Measurements from ENCODE around the gene LAIR1. TPM values are rescaled to one million over a fixed set of nuclear protein-coding genes. Genes with fewer than 3 reads are reported as not detected.

Gene LAIR1
- total RNA-seq, 1 experiment from 2014 or later = not detected

DNA sequence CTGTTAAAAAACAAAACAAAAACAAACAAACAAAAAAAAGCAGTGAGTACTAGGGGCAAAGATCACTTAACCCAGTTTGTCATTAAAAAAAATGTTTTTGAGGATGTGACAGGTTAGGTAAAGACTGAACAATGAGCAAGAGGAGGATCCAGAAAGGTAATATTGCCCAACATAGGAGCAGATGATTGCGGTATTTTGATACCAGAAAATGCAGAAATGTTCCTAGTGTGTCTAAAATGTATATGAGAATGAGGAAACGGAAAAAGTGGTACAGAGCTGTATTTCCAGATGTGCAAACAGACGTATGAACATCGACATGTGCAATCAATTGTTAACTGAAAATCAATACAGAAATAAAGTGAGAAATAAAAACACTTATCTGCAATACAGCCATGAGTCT is 20.9 kb downstream of the LAIR1 start:
- no peaks in the 10 kb centered on the region for H3K9me3 ChIP-seq
- no peak for DNase-seq
- Mint-ChIP-seq H3K4me1 (ENCODE audit: low read depth, unreplicated experiment) (no peaks in the 10 kb centered on the region), H3K27me3 (ENCODE audit: insufficient read depth, unreplicated experiment) (peaks cover 31% of the 10 kb centered on the region), H3K4me3 (ENCODE audit: unreplicated experiment) (no peak overlapping the region), H3K9me3 (ENCODE audit: unreplicated experiment) (peaks cover 11% of the 10 kb centered on the region), H3K27ac (ENCODE audit: unreplicated experiment) (no peak overlapping the region), H3K36me3 (ENCODE audit: insufficient read depth, unreplicated experiment) (no peaks in the 10 kb centered on the region)
- H3K4me3 ChIP-seq (ENCODE audit: low read depth, low read length) = no peak overlapping the region
- BruUV-seq (replicated peaks) = no TSS peak
- no peaks in the 10 kb centered on the region; the same call in 1 of the 2 replicates for H3K27me3 ChIP-seq (replicated peaks; ENCODE audit: control insufficient read depth, insufficient read depth, low read length)
- intact Hi-C loops (cut with micrococcal nuclease; ENCODE audit: unreplicated experiment) = no loop called here
- TF ChIP-seq, protein P1, sequence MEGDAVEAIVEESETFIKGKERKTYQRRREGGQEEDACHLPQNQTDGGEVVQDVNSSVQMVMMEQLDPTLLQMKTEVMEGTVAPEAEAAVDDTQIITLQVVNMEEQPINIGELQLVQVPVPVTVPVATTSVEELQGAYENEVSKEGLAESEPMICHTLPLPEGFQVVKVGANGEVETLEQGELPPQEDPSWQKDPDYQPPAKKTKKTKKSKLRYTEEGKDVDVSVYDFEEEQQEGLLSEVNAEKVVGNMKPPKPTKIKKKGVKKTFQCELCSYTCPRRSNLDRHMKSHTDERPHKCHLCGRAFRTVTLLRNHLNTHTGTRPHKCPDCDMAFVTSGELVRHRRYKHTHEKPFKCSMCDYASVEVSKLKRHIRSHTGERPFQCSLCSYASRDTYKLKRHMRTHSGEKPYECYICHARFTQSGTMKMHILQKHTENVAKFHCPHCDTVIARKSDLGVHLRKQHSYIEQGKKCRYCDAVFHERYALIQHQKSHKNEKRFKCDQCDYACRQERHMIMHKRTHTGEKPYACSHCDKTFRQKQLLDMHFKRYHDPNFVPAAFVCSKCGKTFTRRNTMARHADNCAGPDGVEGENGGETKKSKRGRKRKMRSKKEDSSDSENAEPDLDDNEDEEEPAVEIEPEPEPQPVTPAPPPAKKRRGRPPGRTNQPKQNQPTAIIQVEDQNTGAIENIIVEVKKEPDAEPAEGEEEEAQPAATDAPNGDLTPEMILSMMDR (IDR thresholded peaks at IDR 0.05; ENCODE audit: insufficient read depth in 1 of 2, low read depth in 1 of 2, low read length in 1 of 2, severe bottlenecking in 1 of 2, unreplicated experiment in 1 of 2) = no peak
- ChIA-PET CTCF (no interaction called here), POLR2A (no interaction called here)
- H3K36me3 ChIP-seq (ENCODE audit: control insufficient read depth, insufficient read depth, low read length) = no peaks in the 10 kb centered on the region
- no peaks in the 10 kb centered on the region for H3K4me1 ChIP-seq

DNA sequence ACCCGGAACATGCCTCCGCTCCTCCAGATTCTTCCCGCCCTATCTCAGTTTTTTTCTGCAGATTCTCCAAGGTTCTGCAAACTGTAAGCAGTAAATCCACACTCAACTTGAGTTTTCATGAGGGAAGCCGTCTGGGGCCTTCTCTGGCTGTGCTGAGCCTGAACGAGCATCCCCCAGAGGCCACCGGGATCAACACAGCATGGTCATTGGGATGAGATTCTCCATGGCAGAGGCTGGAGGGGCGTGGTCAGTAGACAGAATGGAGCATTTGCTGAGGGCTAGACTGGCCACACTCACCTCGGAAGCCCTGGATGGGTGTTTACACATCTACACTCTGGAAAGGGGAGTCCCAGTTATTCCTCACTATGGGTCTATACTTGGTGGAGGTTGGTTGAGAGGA is 23.4 kb downstream of the LAIR1 start:
- Mint-ChIP-seq H3K9me3 (ENCODE audit: unreplicated experiment) (no peaks in the 10 kb centered on the region), H3K36me3 (ENCODE audit: insufficient read depth, unreplicated experiment) (no peaks in the 10 kb centered on the region), H3K27me3 (ENCODE audit: insufficient read depth, unreplicated experiment) (peaks cover 22% of the 10 kb centered on the region), H3K4me3 (ENCODE audit: unreplicated experiment) (no peak overlapping the region), H3K27ac (ENCODE audit: unreplicated experiment) (no peak overlapping the region), H3K4me1 (ENCODE audit: low read depth, unreplicated experiment) (no peaks in the 10 kb centered on the region)
- no peak overlapping the region for H3K4me3 ChIP-seq (ENCODE audit: low read depth, low read length)
- no peaks in the 10 kb centered on the region for H3K4me1 ChIP-seq
- intact Hi-C loops (cut with micrococcal nuclease; ENCODE audit: unreplicated experiment) = no loop called here
- ChIA-PET POLR2A (no interaction called here), CTCF (interaction anchor here (0.6 kb wide), 1 partner anchor 13 kb away, joined by 3 read pairs; no protein-coding TSS in a partner anchor)
- no peaks in the 10 kb centered on the region; the same call in 1 of the 2 replicates for H3K27me3 ChIP-seq (replicated peaks; ENCODE audit: control insufficient read depth, insufficient read depth, low read length)
- H3K9me3 ChIP-seq = no peaks in the 10 kb centered on the region
- DNase-seq = no peak
- no peaks in the 10 kb centered on the region for H3K36me3 ChIP-seq (ENCODE audit: control insufficient read depth, insufficient read depth, low read length)
- BruUV-seq (replicated peaks) = no TSS peak
- TF ChIP-seq, protein P1 (IDR thresholded peaks at IDR 0.05; ENCODE audit: insufficient read depth in 1 of 2, low read depth in 1 of 2, low read length in 1 of 2, severe bottlenecking in 1 of 2, unreplicated experiment in 1 of 2) = no peak

DNA sequence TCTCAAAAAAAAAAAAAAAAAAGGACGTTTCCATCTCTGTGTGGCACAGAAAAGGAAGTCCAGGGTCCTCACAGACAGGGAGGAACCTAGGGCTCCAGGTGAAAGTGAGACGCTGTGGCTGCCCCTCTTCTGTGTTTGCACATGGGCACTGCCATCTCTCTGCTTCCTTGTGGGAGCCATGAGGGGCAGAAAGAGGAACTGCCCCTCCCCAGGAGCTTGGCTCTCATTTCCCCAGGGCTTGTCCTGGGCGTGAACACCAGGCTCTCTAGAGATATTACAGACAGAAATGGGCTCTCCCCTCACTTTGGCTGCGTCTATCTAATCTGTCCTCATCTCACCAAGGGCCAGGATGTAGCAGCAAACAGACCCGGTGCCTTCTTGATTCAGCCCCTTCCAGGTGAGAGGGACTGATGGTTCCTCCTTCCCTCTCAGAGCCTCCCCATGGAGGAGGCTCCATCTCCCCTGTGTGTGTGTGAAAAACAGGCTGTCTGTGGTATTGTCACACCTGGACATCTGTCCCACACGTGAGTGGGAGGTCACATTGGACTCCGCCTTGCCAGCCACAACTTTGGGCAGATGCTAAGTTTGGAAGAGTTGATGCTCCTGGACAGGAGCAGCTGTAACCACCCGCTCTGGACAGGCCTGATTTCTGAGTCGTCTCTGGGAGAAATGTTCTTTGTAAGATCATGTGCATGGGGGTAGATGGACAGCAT is 24.9 kb downstream of the LAIR1 start:
- Mint-ChIP-seq H3K36me3 (ENCODE audit: insufficient read depth, unreplicated experiment) (no peaks in the 10 kb centered on the region), H3K27me3 (ENCODE audit: insufficient read depth, unreplicated experiment) (peaks cover 22% of the 10 kb centered on the region), H3K4me3 (ENCODE audit: unreplicated experiment) (no peak overlapping the region), H3K4me1 (ENCODE audit: low read depth, unreplicated experiment) (no peaks in the 10 kb centered on the region), H3K9me3 (ENCODE audit: unreplicated experiment) (no peaks in the 10 kb centered on the region), H3K27ac (ENCODE audit: unreplicated experiment) (no peak overlapping the region)
- POLR2A ChIA-PET = no interaction called here
- CTCF ChIA-PET = no interaction called here
- Histone ChIP-seq H3K4me1 (no peaks in the 10 kb centered on the region), H3K27me3 (replicated peaks; ENCODE audit: control insufficient read depth, insufficient read depth, low read length) (no peaks in the 10 kb centered on the region; the same call in 1 of the 2 replicates), H3K4me3 (ENCODE audit: low read depth, low read length) (no peak overlapping the region), H3K36me3 (ENCODE audit: control insufficient read depth, insufficient read depth, low read length) (no peaks in the 10 kb centered on the region), H3K9me3 (no peaks in the 10 kb centered on the region)
- TF ChIP-seq, protein P1 (IDR thresholded peaks at IDR 0.05; ENCODE audit: insufficient read depth in 1 of 2, low read depth in 1 of 2, low read length in 1 of 2, severe bottlenecking in 1 of 2, unreplicated experiment in 1 of 2) = no peak
- intact Hi-C loops (cut with micrococcal nuclease; ENCODE audit: unreplicated experiment) = no loop called here
- no peak for DNase-seq
- no TSS peak for BruUV-seq (replicated peaks)
